AG08396 (cell line): ENCODE measurements around the gene ANAPC2.
A peak's percentile ranks its signal among the peaks of the same experiment; 100 is the strongest.

Experiments used
- DNase-seq: peaks from one replicate; pipeline ENCODE4 v3.0.0; 2012; ENCODE audit warnings: low spot score, mixed read lengths

ANAPC2 gene

DNA sequence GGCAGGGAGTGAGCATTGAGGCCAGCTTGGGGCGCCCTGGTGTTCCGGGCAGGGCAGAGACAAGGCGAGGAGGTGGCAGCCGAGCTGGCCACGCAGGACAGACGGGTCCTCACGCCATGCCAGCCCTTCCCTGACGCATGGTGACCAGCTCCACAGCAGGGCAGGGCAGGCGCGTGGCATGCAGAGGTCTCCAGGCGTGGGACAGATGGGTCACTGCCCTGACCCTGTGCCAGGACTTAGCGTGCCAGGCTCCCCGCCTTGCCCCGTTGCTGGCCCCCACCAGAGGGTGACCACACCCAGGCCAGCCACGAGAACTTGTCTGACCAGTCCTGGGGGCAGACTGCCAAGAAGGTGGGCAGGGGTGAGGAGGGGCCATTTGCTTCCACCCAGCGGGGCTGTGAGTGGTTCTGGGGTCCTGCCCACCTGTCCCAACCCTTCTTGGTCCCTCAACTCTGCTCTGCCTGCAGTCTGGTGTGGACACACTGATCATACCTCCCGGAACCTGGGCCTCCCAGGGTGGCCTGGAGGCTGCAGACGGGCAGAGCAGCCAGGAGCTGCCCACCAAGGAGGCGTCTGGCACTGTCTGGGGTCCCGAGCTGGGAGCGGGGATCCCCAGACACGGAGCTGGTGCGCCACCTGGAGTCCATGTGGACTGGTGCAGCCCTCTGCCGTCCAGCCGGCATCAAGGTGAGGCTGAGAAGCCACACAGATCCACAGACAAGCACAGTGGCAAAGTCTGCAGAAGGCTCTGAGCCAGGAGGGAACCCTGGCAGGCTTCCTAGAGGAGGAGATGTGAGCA lies 38.9 kb upstream of the ANAPC2 start, which contains the start of gene RNF224:
RNF224 (plus strand) TSS at position 449 of the 799 bp plus-strand sequence. CDS start 834 bp downstream, outside the sequence.
- peak; percentile 86 for DNase-seq

DNA sequence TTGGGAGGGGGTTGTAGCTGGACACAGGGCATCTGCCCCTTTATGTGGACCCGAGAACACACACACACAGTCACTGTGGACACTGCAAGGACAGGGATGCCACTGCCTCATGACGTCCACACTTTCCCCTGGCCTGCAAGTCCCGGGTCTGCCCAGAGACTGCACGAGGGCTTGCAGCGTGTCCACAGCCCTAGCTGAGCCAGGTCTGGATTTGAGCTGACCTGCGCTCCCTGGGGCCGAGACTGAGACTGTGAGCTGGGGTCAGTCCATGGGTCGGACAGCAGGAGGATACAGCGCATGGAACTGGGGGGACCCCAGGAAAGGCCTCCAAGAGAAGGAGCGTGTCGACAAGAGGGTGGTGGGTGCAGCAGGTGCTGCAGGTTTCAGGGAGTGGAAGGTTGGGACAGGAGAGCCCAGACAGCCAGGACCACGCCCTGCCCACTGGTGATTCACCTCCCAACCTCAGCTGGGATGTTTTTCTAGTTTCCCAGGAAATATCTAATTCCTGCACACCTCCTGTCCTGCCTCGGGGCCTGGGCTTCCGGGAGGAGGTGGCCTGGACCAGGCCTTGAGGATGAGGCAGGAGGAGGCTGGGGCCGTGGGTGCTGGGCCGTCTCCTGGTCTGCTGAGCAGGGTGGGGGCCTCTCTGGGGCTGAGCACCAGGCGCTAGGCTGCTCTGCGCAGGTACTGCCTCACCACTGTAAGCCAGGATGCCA lies 38.1 kb upstream of the ANAPC2 start:
- no peak for DNase-seq

DNA sequence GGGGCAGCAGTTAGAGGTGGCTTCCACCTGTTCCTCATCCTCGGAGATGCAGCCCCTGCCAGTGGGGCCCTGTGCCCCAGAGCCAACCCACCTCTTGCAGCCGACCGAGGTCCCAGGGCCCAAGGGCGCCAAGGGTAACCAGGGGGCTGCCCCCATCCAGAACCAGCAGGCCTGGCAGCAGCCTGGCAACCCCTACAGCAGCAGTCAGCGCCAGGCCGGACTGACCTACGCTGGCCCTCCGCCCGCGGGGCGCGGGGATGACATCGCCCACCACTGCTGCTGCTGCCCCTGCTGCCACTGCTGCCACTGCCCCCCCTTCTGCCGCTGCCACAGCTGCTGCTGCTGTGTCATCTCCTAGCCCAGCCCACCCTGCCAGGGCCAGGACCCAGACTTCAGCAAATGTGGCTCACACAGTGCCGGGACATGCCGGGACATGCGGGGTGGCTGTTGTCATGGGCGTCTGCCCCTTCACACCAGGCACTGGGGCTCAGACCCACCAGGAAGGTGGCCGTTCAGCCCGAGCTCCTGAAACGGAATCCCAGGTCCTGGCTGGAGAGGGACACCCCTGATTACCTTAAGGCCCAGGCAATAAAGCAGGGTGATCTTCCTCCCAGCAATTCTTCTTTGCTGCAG lies 37.5 kb upstream of the ANAPC2 start:
- DNase-seq, result no peak

DNA sequence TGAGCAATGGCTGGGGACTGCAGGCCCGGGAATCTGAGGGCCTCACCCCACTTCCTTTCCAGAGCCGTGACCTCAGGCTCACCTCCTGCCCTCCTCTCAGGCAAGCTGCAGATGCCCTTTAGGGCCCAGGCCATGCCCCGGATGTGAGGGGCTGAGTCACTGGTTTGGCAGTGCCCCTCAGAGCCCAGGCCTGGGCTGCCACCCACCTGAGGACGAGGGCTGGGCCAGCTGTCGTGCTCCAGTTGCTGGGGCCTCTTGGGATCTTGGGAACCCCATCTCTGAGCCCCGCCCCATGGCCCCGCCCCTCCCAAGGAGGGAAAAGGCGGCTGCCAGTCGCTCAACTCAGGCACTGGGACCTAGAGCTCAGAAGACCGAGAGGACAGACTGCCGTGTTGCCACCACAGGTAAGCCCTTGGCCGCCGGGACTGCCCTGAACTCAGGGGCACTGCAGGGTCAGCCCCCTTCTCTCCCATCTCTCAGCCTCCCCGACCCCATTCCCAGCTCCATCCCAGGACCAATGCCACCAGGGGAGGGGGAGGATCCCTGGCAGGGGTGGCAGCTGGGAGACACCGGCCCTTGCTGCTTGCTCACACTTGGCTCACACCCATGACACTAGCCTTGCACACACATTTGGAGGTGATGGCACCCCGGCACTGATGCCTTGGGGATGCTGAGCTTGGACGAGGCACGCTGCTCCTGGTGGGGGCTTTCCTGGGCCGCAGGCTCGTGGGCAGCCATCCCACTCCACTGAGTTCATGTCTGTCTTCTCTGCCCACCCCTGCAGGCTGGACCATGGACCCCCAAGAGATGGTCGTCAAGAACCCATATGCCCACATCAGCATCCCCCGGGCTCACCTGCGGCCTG lies 36.7 kb upstream of the ANAPC2 start, which contains the start of gene CYSRT1:
CYSRT1 (plus strand) TSS at position 345 of the 865 bp plus-strand sequence; CDS start at position 793, 448 bp downstream.
- DNase-seq, result no peak

DNA sequence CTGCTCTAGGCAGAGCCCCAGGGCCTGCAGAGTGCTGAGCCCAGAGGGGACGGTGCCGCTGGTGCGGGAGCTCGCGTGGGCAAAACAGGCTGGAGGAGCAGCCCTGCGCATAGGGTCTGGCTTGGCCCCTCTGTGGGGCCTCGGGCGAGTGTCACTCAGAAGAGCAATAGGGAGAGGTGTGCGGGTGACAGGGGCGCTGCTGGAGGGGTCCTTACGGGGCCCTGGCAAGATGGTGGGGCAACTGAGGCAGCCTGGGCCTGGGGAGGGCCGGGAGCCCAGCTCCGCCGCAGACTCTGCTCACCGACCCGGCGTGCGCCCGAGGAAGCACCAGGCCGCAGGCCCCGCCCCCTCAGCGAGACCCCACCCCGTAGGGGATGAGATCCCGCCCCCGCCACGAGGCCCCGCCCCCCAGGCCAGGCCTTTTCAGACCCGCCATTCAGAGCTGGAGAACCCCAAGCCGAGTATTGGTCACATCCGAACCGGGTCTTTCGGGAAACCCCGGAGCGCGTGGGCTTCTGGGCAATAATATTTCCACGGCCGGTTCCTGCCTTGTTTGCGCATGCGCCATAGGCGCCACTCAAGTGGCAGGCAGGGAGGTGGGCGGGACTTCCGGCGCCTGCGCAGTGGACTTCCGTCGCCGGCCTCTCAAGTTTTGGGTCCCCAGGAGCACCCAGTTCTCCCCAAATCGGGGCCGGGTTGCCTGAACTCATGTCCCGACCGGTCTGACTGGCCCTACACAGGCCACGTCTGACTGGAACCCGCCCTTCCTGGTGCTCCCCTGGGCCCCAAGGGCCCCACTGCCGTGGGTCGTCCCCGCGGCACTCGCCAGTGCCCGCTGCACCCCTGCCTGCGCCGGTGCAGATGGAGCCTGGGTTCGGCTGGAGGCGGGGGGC lies 35.0 kb upstream of the ANAPC2 start:
- peak; percentile 100 for DNase-seq

DNA sequence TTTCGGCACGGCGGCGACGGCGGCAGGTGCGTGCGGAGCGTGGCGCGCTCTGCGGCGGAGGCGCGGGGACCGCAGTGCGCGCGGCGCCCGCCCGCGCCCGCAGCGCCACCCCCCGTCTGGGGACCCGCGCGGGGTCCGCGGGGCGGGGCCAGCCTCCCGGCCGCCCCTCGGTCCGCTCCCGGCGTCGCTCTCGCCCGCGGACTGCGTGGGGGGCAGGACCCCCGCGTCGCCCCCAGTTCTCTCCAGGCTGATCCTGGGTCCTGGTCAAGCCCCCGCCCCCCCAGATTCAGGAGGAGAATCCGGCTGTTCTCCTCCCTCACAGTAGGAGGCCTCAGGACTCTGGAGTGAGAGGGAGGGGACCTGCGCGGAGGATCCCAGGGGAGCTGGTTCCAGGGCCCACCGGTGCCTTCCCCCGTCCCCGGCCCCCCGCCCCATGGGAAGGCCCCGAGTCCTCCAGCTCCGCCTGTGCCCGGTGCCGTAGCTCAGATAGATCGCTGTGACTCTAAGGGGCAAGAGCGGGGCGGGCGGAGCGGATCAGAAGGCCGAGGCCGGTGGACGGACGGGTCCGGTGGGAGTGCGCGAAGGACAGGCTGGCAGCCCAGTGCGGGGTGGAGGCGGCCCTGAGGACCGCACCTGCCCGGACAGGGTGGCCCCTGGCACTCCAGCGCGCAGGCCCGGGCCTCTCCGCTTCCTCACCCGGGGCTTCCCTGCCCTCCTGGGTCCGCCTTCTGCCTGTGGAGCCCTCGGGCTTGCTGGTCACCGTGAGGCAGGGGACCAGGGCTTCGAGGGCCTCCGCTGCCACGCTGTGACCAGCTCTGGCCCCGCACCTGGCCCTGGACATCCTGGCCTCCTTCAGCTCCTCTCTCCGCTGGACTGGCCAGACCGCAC lies 34.1 kb upstream of the ANAPC2 start, which contains the start of gene RNF208:
RNF208 (minus strand) TSS at position 51 of the 888 bp plus-strand sequence. CDS start 1,028 bp downstream, outside the sequence.
- DNase-seq, result no peak

DNA sequence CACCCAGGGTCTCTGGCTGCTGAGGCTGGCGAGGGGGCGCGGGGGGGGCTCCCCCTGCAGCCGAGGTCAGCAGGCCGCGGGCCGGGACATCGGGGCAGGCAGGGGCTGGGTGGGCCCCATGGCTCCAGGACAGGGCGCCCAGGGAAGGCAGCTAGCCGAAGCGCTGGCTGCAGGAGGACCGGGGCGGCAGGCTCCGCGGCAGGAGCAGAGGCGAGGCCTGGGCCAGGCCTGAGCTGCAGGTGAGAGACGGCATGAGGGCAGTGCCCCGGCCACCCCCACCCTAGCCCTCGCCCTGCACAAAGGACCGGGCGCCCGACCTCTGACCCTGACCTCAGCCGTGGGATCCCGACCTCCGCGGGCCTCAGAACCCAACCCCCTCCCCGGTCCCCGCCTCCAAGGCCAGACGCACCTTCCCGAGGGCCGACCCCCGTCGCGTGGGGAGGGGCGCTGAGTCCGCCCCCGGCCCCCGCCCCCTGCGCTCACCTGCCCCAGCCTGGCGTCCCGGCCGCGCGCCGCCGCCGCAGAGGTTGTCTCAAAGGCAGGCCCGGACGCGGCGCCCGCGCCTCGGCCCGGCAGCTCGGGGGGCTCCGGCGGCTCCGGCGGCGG lies 33.2 kb upstream of the ANAPC2 start:
- DNase-seq, result no peak

DNA sequence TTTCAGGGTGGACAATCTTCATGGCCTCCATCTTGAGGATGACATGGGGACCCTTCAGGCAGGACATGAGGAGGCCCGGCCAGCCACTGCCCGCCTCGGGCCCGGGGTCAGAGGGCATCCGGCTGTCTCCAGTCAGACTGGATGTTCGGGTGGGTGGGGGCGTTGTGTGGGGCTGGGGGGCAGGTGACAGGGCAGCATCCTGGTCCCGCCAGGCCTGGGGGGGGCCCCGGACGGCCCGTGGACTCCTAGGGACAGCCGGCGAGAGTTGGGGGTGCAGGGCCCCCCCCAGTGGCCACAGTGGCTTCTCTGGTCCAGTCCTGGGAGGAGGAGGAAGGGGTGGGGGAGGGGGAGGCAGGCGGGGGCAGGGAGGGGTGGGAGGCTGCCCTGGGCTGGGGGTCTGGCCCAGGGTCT lies 32.7 kb upstream of the ANAPC2 start:
- DNase-seq, result no peak

DNA sequence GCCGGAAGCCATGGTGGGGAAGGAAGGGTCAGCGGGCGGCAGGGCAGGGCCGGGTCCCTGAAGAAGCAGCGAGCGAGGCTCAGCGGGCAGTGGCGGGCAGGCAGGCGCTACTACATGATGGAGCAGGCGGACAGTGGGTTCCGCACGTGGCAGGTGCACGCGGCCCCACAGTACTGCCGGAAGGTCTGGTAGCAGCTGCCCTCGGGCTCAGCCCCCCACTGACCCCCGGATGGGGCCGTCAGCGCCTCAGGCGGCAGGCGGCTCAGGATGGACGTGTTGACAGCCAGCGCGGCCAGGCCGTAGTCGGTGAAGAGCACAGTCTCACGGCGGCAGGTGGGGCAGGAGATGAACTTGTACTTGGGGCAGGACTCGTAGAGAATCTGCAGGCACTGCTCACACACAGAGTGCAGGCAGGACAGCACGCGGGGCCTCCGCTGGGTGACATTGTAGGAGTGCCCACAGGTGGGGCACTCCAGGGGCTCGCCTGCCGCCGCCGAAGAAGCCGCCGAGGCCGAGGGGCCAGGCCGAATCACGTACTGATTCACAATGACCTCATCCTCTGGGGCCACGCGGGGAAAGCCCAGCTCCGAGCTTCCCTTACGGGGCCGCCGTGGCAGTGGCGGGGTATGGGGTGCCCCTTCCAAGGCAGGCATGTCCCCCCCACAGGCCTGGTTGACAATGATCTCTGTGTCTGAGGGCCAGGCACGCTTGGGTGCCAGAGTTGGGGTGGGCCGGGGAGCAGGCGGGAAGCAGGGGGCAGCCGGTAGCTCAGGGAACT lies 32.1 kb upstream of the ANAPC2 start:
- no peak for DNase-seq

DNA sequence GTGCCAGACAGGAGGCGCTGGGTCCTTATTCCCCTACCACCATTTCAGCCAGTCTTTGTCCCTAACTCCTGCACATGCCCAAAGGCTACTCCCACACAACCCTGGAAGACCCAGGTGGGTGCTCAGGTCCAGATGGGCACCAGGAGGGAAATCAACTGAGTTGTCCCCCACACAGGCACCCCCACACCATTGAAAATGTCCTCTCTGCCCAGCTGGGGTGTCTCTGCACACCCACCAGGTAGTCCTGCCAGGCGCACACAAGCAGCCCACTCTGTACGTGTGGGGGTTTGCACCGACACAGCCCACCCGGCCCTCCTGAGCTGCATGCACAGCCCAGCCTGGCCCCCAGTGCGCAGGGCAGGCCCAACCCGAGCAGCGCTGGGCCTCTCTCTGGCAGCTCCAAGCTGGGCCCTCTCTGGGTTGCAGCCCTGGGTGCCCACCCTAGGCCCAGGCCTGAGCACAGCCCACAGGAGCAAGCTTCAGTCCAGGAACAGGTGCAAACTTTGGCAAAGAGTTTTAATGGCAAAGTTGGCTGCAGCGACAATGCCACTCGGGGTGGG lies 31.5 kb upstream of the ANAPC2 start:
- DNase-seq, result no peak

DNA sequence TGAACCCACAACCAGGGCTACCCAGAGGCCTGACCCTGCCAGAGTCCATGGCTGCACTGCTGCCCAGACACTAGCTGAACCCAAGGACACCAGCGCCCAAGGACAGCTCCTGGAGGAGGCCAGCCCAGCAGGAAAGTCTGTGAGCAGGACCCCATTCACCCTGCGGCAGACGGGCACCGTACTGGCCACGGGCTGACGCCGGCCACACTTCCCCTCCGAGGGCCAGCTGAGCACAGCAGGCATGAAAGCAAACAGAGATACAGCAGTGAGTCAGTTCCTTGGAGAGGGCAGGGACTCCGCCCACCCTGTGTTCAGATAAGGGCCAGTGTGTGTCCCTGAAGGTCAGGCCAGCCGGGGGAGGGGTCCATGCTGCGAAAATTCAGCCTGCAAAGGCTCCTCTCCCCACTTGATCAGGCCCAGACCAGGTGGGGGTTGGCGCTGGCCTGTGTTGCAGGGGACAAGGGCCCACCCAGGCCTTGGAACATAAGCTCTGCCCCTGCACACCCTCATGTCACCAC lies 30.5 kb upstream of the ANAPC2 start:
- peak; percentile 75 for DNase-seq

DNA sequence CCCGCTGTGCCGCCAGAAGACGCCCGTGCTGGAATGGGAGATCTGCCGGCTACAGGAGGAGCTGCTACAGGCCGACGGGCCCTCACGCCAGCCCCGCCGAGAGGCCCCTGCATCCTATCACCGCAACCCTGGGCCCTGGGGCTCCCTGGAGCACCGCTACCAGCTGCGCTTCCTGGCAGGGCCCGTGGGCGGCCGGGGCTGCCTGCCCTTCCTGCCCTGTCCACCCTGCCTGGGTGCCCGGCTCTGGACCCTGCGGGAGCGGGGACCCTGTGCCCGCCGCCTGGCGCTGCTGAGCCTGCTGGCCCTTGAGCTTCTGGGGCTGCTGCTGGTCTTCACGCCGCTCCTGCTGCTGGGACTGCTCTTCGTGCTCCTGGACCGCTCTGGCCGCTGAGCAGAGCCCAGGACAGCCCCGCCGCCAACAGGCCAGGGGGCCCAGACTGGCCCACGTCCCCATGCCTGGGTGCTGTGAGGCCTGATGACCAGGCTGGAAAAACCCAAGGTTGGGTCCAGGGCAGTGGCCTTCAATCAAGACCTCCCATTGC lies 29.9 kb upstream of the ANAPC2 start:
- no peak for DNase-seq

DNA sequence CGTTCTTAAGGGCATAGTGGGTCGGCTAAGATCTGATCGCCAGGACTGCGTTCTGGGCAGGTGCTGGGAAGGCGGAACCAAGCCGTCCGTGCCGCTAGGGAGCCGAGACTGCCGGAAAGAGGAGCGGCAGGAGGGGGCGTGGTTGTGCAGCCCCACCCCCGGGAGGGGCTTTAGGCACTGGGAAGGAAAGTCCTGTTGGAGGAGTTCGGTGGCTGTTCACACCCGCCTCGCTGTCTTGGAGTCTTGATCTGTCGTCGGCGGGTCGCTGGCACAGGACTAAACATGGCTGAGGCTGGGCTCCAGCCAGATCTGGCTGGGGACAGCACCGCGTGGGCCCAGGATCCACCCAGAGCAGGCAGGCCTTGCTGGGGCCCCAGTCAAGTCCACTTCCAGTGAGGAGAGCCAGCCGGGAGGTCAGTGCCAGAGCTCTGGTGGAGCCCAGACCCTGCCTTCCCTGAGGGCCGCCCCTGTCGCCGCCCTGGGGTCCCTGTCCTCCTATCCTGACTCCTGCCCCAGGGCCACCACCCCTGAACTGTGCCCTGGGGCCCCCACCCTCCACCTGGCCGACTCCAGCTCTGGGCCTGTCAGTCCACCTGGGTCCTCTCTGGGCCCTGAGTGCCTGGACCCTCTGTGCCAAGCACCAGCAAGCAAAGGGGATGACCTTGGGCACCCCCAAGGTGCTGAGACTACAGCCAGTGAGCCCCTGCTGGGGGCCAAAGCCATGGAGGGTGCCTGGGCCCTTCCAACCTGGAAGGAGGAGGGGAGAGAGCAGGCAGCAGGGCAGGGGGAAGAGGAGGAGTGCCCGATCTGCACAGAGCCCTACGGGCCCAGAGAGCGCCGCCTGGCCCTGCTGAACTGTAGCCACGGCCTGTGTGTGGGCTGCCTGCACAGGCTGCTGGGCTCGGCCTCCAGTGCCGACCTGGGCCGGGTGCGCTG lies 29.2 kb upstream of the ANAPC2 start:
- peak; percentile 77 for DNase-seq

DNA sequence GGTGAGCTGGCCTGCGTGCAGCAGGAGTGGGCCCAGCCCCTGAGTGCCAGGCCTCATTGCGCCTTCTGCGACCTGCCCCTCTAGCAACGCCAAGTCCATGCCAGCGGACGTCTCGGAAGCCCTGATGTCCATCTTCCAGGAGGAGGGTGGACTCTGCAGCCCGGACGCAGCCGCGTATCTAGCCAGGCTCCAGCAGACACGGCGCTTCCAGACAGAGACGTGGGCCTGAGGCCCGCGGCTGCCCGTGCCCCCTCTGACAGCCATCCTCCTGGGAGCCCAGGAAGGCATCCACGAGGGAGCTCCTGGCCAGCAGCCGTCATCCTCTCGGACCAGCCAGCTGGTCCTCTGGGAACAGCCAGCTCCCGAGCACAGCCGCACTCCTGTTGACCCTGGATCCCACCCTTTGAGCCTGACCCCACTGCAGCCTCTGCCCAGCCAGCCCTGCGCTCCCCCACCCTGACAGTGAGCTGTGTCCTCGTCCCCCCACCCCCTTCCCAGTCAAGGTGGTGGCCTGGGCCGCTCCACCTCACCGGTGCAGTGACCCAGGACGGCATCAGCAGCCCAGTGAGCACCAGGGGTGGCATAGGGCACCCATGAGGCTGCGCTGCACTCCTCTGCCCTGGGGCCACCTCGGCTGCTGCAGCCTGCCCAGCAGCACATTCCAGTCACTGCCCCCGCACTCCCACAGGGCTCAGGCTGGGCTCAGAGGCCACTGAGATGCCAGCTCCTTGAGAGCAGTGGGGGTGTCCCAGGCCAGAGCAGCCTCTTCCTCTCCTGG lies 28.0 kb upstream of the ANAPC2 start:
- DNase-seq, result no peak

DNA sequence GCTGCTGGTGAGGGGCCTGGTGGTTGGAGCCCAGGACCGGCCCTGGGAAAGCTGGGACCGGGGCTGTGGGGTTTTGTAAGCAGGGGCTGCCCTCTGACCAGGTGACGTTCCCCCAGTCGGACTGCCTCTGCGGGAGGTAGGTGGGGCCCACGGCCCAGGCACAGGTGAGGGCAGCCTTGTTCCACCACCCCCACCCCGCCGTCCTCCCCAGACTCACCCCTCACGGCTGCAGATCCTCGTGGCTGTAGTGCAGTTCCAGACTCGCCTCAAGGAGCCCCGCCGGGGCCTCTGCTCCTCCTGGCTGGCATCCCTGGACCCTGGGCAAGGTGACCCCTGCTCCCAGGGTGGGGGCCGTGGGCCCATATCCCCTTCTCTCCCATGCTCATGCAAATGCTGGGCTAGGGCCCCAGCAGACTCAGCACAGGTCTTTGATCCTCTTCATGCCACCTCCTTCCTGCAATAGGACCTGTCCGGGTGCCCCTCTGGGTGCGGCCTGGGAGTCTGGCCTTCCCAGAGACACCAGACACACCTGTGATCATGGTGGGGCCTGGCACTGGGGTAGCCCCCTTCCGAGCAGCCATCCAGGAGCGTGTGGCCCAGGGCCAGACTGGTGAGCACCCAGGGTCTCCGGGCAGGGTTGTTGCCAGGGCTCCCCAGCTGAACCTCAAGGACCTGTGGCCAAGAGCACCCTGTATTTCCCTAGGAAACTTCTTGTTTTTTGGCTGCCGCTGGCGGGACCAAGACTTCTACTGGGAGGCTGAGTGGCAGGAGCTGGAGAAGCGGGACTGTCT lies 27.0 kb upstream of the ANAPC2 start:
- DNase-seq, result no peak
